Stimulated activated CD4-positive, alpha-beta T cell treated with anti-CD3 and anti-CD28 coated beads, TNF-alpha, amount 100 ng/mL, for 1 hour (primary cell): Measurements from ENCODE around the gene PYROXD2.
"Not testable (repeated sequence)": the region's sequence is repeated elsewhere in the genome, so short reads cannot be mapped to it uniquely, and the experiment has no call there.

Experiments
- DNase-seq, 3 donors: peaks; one replicate each; pipeline ENCODE4 v3.0.0-alpha.2; 2020; ENCODE audit warnings: low read depth in 3 of 3, low spot score in 1 of 3

Gene PYROXD2

DNA sequence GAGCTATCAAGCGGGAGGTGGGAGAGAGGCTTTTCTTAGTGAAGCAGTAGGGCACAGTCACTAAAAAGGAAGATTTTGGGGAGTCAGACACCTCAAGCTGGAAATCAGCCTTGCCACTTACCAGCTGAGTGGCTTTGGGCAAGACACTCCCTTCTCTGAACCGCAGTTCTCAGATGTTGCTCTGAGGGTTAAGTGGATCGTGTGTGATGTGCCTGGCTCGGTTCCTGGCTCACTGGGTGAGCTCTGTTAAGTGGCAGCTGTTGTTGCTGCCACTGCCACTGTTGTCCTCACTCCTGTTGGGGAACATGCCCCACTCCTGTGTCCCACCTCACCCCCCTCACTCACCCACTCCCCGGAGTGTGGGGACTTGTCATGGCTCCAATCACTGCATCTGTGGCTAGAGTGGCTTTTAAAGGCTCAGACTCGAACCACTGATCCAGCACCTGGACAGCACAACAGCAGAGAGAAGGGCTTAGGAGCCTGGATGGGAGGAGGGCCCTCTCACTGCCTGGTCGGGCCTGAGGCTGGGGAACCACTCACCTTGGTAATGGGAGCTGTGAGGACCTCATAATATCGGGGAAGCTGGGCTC, 20.0 kb downstream of the PYROXD2 start:
- no peak for DNase-seq

DNA sequence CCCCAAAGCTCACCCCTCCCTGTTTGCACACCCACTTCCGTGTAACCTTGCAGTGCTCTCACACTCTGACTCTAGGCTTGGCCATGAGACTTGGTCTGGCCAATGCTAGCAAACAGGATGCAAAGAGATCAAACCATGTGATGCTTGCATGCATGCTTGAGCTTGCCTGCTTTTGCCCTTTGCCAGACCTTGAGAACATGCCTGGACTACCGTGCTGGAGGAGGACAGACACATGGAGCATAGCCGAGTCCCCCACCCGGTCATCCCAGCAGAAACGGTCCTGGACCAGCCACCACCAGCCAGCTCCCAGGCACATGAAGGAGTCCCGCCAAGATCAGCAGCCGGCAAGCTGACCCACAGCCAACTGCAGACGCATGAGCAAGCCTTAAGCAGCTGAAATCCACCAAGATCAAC, 23.4 kb downstream of the PYROXD2 start:
- DNase-seq: no peak

DNA sequence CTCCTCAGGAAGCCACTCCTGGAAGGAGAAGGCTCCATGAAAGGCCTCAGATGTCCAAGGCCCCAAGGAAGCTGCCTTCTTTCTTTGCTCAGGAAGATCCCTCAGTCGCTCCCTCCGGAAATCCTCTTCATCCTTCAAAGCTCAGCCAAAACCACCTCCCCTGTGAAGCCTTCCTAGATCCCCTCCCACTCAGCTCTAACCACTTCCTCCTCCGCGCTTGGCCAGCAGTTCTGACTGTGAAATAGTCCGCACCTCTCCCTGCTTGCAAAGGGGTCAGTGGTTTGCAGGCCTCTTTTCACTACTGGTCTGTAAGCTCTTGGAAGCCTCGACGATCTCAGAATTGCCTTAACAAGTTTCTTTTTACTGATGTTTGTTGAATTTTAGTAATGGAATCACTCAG, 23.9 kb downstream of the PYROXD2 start:
- DNase-seq: no peak

DNA sequence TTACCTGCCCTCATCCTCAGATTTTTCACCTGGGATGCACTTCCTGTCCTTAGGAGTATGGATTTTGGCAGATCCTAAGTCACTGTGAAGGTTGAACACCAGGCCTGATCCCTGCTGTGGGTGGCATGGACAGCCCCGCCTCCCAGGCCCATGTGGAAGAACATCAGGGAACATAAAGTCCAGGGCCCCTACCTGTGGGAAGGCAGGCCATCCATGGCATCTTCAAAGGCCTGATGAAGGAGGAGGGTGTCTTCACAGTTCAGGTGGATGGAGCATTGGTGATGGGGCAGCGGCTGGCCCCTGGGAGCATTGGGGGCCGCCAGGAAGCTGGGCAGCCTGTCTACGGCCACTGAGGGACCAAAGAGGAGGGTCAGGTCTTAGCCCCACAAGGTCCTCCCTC, 24.6 kb downstream of the PYROXD2 start:
- DNase-seq: no peak

DNA sequence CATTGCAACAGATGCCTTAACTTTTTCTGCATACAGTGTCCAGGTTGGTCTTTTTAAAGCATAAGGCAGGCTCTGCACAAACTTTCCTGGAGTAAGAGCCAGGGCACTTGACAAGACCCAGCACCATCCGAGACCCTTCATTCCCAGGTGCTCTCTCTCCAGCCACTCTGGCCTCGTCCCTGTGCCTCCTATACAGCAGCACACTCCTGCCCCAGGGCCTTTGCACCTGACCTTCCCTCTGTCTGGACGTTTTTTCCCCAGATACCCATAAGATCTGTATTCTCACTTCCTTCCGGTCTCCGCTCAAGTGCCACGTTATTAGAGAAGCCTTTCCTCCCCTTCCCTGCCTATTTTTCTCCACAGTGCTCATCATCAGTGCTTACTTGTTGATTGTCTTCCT, 25.6 kb downstream of the PYROXD2 start:
- DNase-seq: no peak

DNA sequence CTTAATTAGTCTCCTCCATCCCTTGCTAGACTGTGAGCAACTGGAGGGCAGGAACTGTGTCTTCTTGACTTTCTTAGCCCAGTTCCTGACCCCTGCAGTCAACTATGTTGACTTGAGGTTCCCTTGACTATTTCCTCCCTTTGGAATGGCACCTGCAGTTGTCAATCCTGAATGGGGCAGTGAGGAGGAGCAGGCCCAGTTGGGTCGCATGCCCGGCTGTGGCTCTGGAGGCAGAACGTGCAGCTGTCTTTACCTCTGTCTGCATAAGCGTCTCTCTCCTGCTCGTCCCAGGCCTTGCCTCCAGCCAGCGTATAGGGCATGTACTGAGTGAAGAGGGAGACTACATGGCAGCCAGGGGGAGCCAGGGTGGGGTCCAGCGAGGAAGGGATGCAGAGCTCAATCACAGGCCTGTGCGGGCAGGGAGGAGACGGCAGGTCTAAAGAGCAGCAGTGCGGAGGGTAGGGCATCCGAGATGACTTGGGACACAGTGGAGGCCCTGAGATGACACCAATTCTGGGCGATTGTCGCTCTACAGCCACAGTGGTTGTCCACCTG, 26.8 kb downstream of the PYROXD2 start:
- DNase-seq: no peak

DNA sequence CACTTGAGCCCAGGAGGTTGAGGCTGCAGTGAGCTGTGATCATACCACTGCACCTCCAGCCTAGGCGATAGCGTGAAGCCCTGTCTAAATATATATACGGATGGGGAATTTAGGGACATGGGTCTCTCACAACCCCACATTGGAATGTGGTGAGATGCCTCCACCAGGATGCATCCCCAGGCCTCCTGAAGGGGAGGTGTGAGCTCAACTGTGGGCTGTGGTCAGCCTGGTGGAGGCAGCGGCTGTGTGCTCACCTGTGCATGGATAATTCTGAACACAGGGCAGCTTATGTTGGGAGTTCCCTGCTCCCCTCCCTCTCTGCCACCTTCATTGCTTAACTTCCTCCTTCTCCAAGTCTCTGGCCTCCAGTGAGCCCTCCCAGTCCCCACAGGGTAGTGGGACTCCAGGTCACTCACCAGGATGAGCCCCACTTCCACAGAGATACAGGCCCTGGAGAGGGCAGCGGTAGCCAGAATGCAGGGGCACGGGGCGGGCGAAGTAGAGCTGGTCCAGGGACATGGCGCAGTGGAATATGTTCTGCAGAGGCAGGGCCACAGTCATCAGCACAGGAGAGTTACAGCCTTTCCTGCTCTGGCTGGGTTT, 30.4 kb downstream of the PYROXD2 start:
- DNase-seq: no peak

DNA sequence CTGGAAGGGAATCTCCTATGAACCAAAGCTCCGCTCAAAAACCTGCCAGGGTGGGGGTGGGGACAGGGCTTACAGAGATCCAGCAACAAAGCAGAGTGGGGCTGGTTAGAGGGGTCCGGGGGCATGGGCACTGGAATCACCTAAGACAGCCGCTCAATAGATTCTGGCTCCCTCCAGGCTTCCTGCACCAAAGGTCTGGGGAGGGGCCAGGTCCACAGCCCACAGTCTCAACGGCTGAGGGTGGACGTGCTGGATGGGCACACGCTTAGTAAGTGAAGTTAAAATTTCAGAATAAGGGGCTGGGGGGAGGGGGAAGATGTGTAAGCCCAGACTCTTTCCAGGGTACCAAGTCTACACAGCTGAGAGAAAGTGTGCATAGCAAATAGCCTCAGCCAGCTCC, 31.1 kb downstream of the PYROXD2 start:
- DNase-seq: no peak

DNA sequence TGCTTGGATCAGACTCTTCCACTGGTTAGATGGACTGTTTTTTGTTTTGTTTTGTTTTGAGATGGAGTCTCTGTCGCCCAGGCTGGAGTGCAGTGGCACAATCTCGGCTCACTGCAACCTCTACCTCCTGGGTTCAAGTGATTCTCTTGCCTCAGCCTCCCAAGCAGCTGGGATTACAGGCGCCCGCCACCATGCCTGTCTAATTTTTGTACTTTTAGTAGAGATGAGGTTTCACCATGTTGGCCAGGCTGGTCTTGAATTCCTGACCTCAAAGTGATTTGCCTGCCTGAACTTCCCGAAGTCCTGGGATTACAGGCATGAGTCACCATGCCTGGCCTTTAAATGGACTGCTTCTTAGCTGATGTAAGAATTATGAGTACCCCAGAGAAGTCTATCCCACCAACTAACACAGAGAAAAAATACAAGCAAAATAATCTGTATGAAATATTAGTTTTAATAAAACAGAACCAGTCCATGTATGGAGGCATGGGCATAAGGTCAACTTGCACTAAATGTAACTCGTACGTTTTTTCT, 31.8 kb downstream of the PYROXD2 start:
- not testable (repeated sequence) for DNase-seq

DNA sequence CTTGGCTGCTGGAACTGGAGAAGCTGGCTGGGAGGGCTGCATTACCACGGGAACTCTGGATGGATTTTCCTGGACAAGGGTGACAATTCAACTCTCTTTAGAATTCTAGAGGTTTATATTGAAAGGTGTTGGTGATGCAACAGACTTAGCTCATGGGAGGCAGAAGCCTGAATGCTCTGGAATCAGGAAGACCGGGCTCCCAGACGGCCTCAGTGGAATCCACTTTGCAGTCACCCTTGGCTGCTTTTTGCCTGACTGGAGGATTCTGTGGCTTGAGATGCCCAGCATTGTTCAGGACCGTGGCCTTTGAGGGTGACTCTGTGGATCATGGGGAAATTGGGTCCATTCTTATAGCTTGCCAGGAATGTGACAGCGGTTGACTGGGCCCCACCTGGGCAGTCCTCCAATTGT, 32.3 kb downstream of the PYROXD2 start:
- no peak for DNase-seq

DNA sequence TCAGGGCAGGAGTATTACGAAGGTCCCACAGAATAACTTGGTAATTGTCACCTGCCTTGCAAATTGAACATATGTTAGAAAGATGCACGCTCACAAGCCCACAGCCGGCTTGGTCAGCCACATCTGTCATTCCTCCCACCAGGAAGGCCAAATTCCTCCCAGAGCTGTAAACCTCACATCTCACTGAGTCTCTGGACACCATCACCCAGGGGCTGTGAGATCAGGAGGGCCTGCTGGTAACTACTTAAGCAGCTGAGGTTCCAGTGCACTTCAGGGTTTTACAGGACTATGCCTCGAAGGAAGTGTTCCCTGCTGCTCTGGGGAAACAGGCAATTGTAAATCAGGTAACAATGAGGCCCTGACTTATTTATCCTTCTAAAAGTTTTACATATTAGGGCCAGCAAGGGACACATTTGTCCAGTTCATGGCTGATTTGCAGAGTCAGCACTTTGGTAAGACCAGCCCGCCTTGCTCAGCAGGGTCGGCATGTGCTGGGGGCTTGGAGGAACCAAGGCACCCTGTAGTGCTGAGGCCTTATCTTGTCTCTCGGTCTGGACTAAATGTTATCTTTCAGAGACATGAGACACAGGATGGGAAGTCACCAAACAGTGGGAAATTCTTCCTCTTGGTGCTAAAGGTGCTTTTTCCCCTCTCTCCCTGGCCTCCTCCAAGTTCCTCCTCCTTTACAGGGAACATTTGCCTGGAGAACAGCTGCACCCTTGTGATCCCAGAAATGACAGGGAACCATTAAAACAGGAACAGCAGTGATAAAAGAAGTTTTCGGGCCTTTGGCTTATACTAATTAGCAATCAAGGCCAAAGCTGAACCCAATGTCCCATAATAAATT, 34.3 kb downstream of the PYROXD2 start:
- no peak for DNase-seq

DNA sequence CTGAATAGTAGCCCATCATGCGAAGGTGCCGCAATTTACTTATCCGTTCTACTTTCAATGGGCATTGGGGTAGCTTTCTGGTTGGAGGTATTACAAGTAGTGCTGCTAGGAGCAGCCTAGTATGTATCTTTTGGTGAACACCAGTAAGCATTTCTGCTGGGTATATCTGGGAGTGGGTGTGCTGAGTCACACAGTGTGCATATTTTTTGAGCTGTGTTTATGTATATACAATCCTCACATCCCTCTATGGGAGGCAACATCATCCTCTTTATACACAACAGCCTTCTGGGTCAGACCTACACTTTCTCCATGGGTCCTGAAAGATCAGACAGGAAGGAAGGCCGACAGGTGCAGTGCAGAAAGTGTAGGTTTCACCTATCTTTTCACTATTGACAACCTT, 36.3 kb downstream of the PYROXD2 start:
- no peak for DNase-seq

DNA sequence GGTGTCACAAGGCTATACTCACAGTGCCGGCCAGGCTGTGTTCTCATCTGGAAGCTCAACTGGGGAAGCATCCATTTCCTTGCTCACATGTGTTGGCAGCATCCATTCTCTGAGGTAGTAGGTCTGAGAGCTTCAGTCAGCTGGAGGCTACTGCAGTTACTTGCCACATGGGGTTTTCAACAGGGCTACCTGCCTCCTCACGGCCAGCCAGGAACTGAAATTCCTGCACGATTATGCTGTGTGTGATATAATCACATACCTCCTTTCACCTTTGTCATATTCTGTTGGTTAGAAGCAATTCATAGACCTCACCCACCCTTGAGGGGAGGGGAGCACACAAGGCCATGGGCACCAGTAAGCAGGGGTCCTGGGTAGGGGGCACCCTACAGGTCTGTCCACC, 37.4 kb downstream of the PYROXD2 start:
- no peak for DNase-seq

DNA sequence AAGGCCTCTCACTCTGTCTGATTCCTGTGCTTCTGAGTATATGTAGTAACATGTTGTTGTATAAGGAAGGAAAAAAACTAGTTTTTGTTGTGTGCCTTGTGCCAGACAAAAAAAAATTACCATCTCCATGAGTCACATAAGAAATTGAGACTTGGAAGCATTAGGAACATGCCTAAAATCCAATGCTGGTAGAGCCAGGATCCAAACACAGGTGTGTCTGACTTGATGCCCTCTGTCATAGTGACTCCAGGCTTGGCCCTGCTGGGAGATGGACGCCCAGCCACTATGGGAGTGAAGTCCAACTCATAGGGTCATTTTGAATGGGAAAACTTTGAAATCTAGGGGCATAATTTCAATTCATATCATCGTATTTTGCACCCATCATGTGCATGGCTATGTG, 38.0 kb downstream of the PYROXD2 start:
- DNase-seq: no peak

DNA sequence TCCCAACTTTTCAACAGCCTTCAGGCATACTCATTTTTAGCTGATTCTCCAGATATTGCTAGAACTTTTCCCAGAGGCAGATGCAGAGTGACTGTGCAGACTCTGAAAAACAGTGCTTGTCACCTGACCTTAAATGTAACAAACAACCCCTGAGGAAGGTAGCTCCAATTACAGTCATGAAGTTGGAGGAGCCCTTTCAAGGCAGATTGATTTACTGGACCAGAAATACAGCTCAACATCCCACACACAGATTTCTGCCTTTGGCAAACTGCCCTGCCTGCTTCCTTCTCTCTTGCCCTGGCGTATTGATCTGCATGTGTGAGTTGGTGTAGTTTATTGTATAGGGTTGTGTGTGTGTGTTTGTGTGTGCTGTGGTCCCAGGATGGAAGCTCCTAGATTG, 38.5 kb downstream of the PYROXD2 start:
- no peak for DNase-seq

DNA sequence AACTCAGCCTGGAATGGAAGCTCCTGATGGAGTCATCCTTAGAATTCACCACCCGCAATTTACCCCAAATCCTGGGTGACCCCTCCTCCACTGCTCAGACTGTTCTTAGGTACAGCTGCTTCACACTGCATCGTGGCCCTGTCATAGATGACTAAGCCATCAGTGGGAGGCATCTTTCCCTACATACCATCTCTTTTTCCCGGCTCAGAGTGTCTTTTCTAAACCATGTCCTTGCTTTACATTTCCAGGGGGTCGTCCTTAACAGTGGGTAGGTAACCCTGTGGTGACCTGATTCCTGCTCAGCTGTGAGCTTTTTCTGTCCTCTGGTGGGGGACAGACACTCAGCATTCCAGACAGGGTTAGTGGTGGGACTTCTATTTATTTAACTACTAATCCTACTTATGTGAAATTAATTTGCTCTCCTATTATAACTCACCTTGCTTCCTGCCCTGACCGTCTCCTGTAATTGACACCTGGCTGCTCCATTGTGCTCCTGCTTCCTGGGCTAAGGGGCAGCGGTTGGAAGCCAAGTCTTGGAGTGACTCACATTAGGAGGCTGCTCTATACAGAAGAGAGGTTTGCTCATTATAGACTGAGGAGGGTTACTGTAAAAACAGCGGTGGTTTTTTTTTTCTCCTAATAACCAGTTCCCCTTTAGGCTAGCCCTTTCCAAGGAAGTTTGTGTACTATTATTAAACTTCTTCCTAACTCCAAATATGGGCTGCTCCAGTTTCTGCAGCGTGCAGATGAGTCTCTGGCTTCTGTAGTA, 40.6 kb downstream of the PYROXD2 start:
- no peak for DNase-seq

DNA sequence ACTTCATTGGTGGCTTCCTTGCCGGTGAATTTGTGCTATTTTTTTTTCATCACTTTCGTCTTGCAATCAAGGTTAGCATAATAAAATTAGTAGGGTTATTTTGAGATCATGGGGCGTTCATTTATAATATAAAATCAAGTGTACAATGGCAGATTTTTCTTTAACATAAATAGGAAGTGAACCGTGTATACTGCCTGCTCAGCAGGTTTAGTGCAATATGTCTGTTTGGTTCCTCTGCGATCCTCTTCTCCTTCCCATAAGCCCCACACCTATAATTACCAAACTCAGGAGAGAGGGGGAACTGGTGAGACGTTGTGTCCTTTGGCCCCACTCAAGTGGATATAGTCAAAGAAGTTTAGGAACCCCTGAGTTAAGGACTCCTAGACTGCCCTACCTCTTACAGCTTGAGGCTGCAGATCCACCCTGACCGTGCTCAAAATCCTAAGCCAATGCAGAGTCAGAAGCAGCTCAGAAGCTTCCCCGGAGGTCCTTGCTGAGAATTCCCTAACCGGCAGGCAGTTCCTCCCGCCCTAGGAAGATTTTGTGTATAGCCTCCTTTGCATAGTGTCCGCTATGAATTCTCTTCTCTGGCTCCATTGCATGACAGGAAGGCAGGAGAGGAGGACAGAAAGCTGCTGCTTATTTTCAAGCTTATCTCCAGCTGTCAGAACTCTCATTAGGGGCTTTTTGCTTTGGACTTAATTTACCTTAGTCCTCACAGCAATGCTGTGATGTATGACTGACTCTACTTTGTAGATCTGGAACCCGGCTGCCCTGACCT, 41.5 kb downstream of the PYROXD2 start:
- no peak for DNase-seq

DNA sequence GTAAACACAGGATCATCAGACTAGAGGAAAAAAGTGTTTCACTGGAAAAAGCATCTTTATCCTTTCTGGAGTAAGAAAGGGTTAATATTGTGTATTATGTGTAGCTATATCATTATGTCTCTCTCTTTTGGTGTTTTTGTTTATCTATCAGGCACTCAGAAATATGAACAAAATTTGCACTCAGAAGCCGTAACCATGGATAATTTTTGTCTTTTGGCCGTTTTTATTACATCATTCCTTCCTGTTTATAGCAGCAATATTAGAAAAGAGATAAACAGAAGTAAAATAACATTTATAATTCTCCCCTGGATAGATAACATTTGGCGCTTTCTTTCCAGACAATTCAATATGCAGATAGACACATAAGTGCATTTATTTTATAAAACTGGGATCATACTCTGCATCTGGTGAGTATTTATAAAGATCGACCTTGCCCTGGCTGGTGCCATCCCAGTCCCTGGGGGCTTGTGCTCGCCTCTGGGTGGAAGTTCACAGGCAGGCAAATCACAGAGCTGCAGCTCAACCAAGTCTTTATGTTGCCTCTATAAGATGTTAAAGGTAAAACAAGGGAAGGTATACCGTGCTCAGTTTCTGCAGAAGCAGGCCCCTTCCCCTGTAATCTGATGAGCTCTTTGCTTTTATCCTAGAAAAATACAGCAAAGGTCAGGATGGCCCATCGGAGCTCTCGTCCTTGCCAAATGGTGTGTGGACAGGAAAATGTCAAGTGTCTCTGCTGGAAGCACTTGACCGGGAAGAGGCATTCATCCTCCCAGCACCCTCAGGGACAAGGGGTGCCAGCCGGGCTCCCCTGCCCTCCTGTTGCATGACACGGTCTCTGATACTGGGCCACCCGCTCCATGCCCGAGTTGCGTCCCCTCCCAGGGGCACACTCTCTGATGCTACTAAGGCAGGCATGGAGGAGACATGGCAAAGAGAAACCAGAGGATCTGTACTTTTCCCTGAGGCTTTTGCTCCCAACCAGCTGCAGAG, 43.9 kb downstream of the PYROXD2 start:
- DNase-seq: no peak

DNA sequence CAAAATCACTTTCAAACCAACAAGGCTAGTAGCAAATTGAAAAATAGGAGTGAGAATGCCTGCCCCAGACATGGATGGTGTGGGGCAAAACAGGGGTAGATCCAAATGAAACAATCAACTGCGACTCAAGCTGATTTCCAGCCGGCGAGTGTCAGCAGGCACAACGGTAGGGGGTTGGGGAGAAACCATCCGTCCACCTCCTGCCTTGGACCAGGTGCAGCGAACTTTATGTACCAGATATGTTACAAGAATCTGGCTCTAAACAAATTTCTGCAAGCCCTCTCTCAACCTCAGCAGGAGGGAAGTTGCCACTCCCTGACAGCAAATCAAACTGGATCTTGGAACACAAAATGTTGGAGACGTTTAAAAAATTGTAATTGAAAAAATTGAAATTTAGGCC, 45.2 kb downstream of the PYROXD2 start:
- DNase-seq: no peak
